Ovary (tissue), 9 donors: Measurements from ENCODE around the gene PGBD5. TPM values are rescaled to one million over a fixed set of nuclear protein-coding genes. Genes with fewer than 3 reads are reported as not detected.

Source experiments
- DNase-seq, 5 donors: peaks; one replicate each; pipeline ENCODE4 v3.0.0-alpha.2; 2019 to 2020
- H3K27ac ChIP-seq, 2 donors: fragments of 200-600 bp; one replicate each; pipeline versions ENCODE4 v1.5.1 to v1.8.0; 2019 to 2022
- H3K27me3 ChIP-seq: fragments of 200-600 bp; one replicate; pipeline ENCODE4 v1.8.0; 2022
- H3K36me3 ChIP-seq: fragments of 200-600 bp; sonication (generic); one replicate; pipeline ENCODE4 v1.5.1; 2019
- H3K4me1 ChIP-seq: one replicate; pipeline ENCODE4 v1.8.1; 2013; ENCODE audit warnings: mild to moderate bottlenecking, moderate library complexity; ENCODE audit not compliant: insufficient read depth
- H3K4me3 ChIP-seq: fragments of 200-600 bp; sonication (generic); one replicate; pipeline ENCODE4 v1.5.1; 2017
- H3K9me3 ChIP-seq, 2 donors: fragments of 200-600 bp in 1 of 2; sonication (generic) in 1 of 2; one replicate each; pipeline versions ENCODE4 v1.5.1 to v1.8.1; 2013 to 2019; ENCODE audit warnings: mild to moderate bottlenecking in 1 of 2, moderate library complexity in 1 of 2
- CTCF ChIP-seq, 3 donors: fragments of 450-650 bp in 2 of 3; fragments of 200-600 bp in 1 of 3; IDR thresholded peaks; one replicate each; pipeline versions ENCODE4 v1.5.1 to v1.8.0; 2016 to 2022; ENCODE audit warnings: antibody characterized with exemption in 3 of 3, mild to moderate bottlenecking in 1 of 3
- EP300 ChIP-seq: sonication (generic); formaldehyde crosslinking; IDR thresholded peaks from one replicate; pipeline ENCODE4 v1.6.1; 2017; ENCODE audit warnings: antibody characterized with exemption
- POLR2A ChIP-seq: fragments of 450-650 bp; IDR thresholded peaks from one replicate; pipeline ENCODE4 v1.6.1; 2017; ENCODE audit warnings: antibody characterized with exemption, mild to moderate bottlenecking, moderate library complexity
- WGBS, 3 donors: extraction: QIAGEN DNeasy Blood & Tissue Kit in 1 of 3; methylation state at CpG; one replicate each; pipeline versions ENCODE4 v1.1.5 to v1.1.7; 2013 to 2017; 5-methylcytosine and 5-hydroxymethylcytosine counted together
- intact Hi-C, 4 donors: fragments of 100-400 bp; cut with DNase I; formaldehyde crosslinking; loops; one replicate each; pipeline versions ENCODE4 v1.11.0 to v1.15.1; 2022 to 2023
- polyA plus RNA-seq, 2 donors: library from polyadenylated mRNA; stranded (reverse); fragments of 200-250 nt in 1 of 2; fragments of 350-450 nt in 1 of 2; fragmentation: Illumina TruSeq in 1 of 2; extraction: RNeasy Lipid Tissue Mini Kit (QIAGEN cat#74804) in 1 of 2; gene quantifications; one replicate each; pipeline ENCODE4 v1.2.3, GENCODE V29; 2013 to 2014
- total RNA-seq, 7 donors: library from RNA; depleted of rRNA in 2 of 7; stranded (reverse); fragments of >200 nt in 2 of 7; fragmentation: NEBNext Ultra II Directional in 3 of 7; extraction: Animal tissue kit (Norgen Biotek cat#: 25700) in 3 of 7; gene quantifications; one replicate each; pipeline versions ENCODE4 v1.1.0 to v1.2.4, GENCODE V29; 2016 to 2023
- donor health status: DM: no; HTN: no; CAD: no; lungs with moderate emphysema.
- donor health status: DM: no; HTN: no; CAD: no.
- donor health status: Bipolar disorder and iron deficiency.
- donor health status: DM: yes; HTN: yes; CAD: no.
- donor health status: DM: no; HTN: no; CAD: no.
- donor health status: DM: yes; HTN: yes; CAD: no.

The PGBD5 gene
- total and polyA plus RNA-seq, 9 donors, result 0.12 to 2.6 (median 1.1) TPM

- Histone ChIP-seq H3K9me3 (no peaks in the 10 kb centered on the region), H3K27me3 (no peaks in the 10 kb centered on the region), H3K4me1 (no peaks in the 10 kb centered on the region), H3K27ac (no peak overlapping the region), H3K4me3 (no peak overlapping the region), H3K36me3 (no peaks in the 10 kb centered on the region)
- no peak for DNase-seq
- no peak for TF ChIP-seq EP300
- TF ChIP-seq POLR2A, result no peak
- no peak for TF ChIP-seq CTCF (IDR thresholded peaks at IDR 0.05)
- WGBS, 3 donors, result 40 to 46% (median 45%) methylated on average over 20 of the region's 20 CpGs
- intact Hi-C loops, result no loop called here
These were observed 34.2 kb downstream of the PGBD5 start for GRCh38 chr1:230391776-230392535.

GRCh38 chr1:230390371-230390770 is 35.8 kb downstream of the PGBD5 start:
- no peaks in the 10 kb centered on the region for H3K27me3 ChIP-seq
- no peaks in the 10 kb centered on the region for H3K9me3 ChIP-seq
- H3K4me3 ChIP-seq, result no peak overlapping the region
- 88 to 95% (median 94%) methylated on average over 2 of the region's 2 CpGs for WGBS, 3 donors
- H3K27ac ChIP-seq, result no peak overlapping the region
- H3K36me3 ChIP-seq, result no peaks in the 10 kb centered on the region
- H3K4me1 ChIP-seq, result no peaks in the 10 kb centered on the region
- DNase-seq, result no peak
- no peak for TF ChIP-seq EP300
- no peak for TF ChIP-seq POLR2A
- no peak for TF ChIP-seq CTCF (IDR thresholded peaks at IDR 0.05)
- intact Hi-C loops, result no loop called here

GRCh38 chr1:230387876-230388275 is 38.3 kb downstream of the PGBD5 start:
- no peak overlapping the region for H3K27ac ChIP-seq
- no peaks in the 10 kb centered on the region for H3K4me1 ChIP-seq
- WGBS, 3 donors, result 94 to 97% (median 97%) methylated on average over 12 of the region's 12 CpGs
- TF ChIP-seq EP300 (no peak), CTCF (IDR thresholded peaks at IDR 0.05) (no peak), POLR2A (no peak)
- intact Hi-C loops, result loop anchor here in 1 of 4 donors (2.0 kb wide), 1 partner anchor 61 kb away; no protein-coding TSS in a partner anchor
- H3K36me3 ChIP-seq, result no peaks in the 10 kb centered on the region
- no peak overlapping the region for H3K4me3 ChIP-seq
- no peak for DNase-seq
- H3K9me3 ChIP-seq, result no peaks in the 10 kb centered on the region
- no peaks in the 10 kb centered on the region for H3K27me3 ChIP-seq

- Histone ChIP-seq H3K9me3 (no peaks in the 10 kb centered on the region), H3K27me3 (no peaks in the 10 kb centered on the region), H3K4me1 (no peaks in the 10 kb centered on the region), H3K27ac (no peak overlapping the region), H3K4me3 (no peak overlapping the region), H3K36me3 (no peaks in the 10 kb centered on the region)
- no peak for DNase-seq
- TF ChIP-seq POLR2A, result no peak
- no peak for TF ChIP-seq CTCF (IDR thresholded peaks at IDR 0.05)
- TF ChIP-seq EP300, result no peak
- intact Hi-C loops, result loop anchor here in 1 of 4 donors (2.0 kb wide), 1 partner anchor 62 kb away; no protein-coding TSS in a partner anchor
- WGBS, 3 donors, result 89 to 98% (median 93%) methylated on average over 2 of the region's 2 CpGs
These were observed 38.8 kb downstream of the PGBD5 start for GRCh38 chr1:230387296-230387695.
